Measurements from ENCODE around the gene ACP6. TPM values are rescaled to one million over a fixed set of nuclear protein-coding genes. Genes with fewer than 3 reads are reported as not detected.

The ACP6 gene
- total and polyA plus RNA-seq, 2 of the 13 experiments (the other 11 are each of a cell fraction or from before 2014, with no cell fraction given): 18.1 to 33.7 TPM

DNA sequence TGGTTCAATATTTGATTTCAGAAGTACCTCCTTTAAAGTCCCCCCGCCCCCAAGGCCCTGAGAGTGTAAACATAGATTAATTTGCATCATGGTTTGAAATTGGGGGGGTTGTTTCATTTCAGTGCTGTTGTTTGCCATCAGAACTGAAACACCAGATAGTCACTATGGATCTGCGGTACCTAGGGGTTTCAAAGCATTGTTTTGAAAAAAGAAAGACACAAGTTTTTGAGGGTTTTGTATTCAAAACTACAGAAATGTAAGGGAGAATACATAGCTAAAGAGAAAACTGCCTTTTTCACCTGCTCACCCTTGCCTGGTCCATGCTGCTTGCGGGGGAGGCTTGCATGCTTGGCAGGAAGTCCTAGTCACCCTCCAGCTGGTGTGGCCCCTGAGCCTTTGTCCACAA is 59.3 kb downstream of the ACP6 start (continued):
- TF ChIP-seq ZBTB4 (CRISPR knock-in tag; IDR thresholded peaks at IDR 0.05; ENCODE audit: borderline replicate concordance): no peak
- no peak for TF ChIP-seq SSRP1 (CRISPR knock-in tag; IDR thresholded peaks at IDR 0.05)

- no peak overlapping the region for H3K4me3 ChIP-seq (replicated peaks in 1 of 3; ENCODE audit: insufficient read depth in 1 of 3, low read depth in 2 of 3, low read length in 3 of 3)
- H3K79me2 ChIP-seq (ENCODE audit: insufficient read depth, low read length): no peaks in the 10 kb centered on the region
- in situ Hi-C loops (cut with HindIII; ENCODE audit: extremely low pct_ligation_motif_present, low pct_unique_long_range_greater_than_20kb) (no loop called here), intact Hi-C loops (cut with micrococcal nuclease; ENCODE audit: unreplicated experiment) (no loop called here)
- no peak overlapping the region for H3K4me2 ChIP-seq (ENCODE audit: low read depth, low read length)
- H3K36me3 ChIP-seq (replicated peaks in 1 of 2; ENCODE audit: control insufficient read depth in 1 of 2, insufficient read depth in 2 of 2, low read length in 2 of 2): peaks cover 6 to 32% of the 10 kb centered on the region in 2 experiments; a peak in 4 of 5 replicates
- no peak overlapping the region for H3K9ac ChIP-seq (ENCODE audit: insufficient read depth, low read depth, low read length)
- 96% methylated on average over 2 of the region's 2 CpGs for WGBS (ENCODE audit: low lambda C conversion rate)
- FAIRE-seq: no peak
- CTCF ChIA-PET (ENCODE audit: low intra/inter-chr PET ratio, low total read pairs): no interaction called here
- H2AFZ ChIP-seq (ENCODE audit: low read length): no peak overlapping the region
- BruUV-seq (replicated peaks): no TSS peak
- H3K27ac ChIP-seq (ENCODE audit: extremely low read length, insufficient read depth, low read length): no peak overlapping the region
- TF ChIP-seq ZFP82 (CRISPR knock-in tag; IDR thresholded peaks at IDR 0.05; ENCODE audit: borderline replicate concordance) (no peak), FLYWCH1 (CRISPR knock-in tag; IDR thresholded peaks at IDR 0.05) (no peak), KLF16 (CRISPR knock-in tag; IDR thresholded peaks at IDR 0.05) (no peak), ZNF563 (CRISPR knock-in tag; IDR thresholded peaks at IDR 0.05) (no peak), SIN3B (IDR thresholded peaks at IDR 0.05; ENCODE audit: low read length) (no peak), ARID4A (CRISPR knock-in tag; IDR thresholded peaks at IDR 0.05; ENCODE audit: borderline replicate concordance) (no peak)
- TF ChIP-seq, protein P1, sequence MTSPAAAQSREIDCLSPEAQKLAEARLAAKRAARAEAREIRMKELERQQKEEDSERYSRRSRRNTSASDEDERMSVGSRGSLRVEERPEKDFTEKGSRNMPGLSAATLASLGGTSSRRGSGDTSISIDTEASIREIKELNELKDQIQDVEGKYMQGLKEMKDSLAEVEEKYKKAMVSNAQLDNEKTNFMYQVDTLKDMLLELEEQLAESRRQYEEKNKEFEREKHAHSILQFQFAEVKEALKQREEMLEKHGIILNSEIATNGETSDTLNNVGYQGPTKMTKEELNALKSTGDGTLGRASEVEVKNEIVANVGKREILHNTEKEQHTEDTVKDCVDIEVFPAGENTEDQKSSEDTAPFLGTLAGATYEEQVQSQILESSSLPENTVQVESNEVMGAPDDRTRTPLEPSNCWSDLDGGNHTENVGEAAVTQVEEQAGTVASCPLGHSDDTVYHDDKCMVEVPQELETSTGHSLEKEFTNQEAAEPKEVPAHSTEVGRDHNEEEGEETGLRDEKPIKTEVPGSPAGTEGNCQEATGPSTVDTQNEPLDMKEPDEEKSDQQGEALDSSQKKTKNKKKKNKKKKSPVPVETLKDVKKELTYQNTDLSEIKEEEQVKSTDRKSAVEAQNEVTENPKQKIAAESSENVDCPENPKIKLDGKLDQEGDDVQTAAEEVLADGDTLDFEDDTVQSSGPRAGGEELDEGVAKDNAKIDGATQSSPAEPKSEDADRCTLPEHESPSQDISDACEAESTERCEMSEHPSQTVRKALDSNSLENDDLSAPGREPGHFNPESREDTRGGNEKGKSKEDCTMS (CRISPR knock-in tag; conservative IDR thresholded peaks at IDR 0.05): no peak
- no peaks in the 10 kb centered on the region for H3K9me3 ChIP-seq (ENCODE audit: low read length)
- DNase-seq (ENCODE audit: low spot score): no peak
- no peak for ATAC-seq
- no peaks in the 10 kb centered on the region for H3K27me3 ChIP-seq (ENCODE audit: control insufficient read depth in 1 of 2, insufficient read depth in 2 of 2, low read length in 2 of 2)
- no peaks in the 10 kb centered on the region for H4K20me1 ChIP-seq (ENCODE audit: insufficient read depth, low read length)
- peaks cover 33% of the 10 kb centered on the region for H3K4me1 ChIP-seq (ENCODE audit: insufficient read depth, low read length)
- POLR2A ChIA-PET: no interaction called here
These were observed 61.0 kb downstream of the ACP6 start for GRCh38 chr1:147609358-147609757.
